ENCODE data around the gene PROK2.

- TF ChIP-seq CTCF (IDR thresholded peaks at IDR 0.05; ENCODE audit: insufficient read depth, low read depth, low read length) (no peak), EZH2 (IDR thresholded peaks at IDR 0.05; ENCODE audit: insufficient read depth, low read length) (no peak)
These were observed 56.2 kb downstream of the PROK2 start for GRCh38 chr3:71728632-71729342.

Measured in astrocyte (in vitro differentiated cells and primary cell).